ENCODE results near the gene CSHL1.
A peak's percentile ranks its signal among the peaks of the same experiment; 100 is the strongest.
"Not testable (repeated sequence)": the region's sequence is repeated elsewhere in the genome, so short reads cannot be mapped to it uniquely, and the experiment has no call there.

Gene CSHL1

DNA sequence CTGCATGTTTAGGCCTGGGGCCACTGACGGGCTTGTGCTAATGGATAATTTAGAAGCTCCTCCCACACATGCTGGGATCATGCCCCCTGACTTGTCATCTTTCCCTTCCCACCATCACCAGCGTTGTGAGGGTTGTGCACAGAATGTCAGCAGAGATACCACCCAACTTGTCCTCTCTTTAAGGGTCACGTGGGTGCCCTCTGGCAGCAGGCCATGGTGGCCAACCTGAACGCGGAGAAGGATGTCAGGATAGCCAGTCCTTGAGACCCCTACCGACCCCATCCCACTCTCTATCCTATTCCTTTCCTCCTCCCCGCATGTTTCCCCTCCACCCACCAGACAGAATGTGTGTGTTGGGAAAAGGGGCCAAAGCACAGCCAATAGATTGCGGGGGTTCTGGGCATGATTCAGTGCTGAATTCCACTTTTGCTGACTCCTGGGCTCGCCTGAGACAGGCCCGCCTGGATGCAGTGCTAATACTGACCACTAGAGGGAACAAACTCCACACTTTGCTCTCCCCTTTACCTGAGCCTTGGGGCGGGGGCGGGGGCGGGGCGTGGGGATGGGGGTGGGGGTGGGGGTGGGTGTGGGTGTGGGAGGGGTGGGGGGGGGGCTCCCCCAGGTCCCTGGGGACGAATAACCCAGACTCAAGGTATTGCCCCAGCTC lies 29.0 kb downstream of the CSHL1 start, which contains the start of gene GH2:
GH2 (minus strand) TSS at position 10 of the 667 bp plus-strand sequence. CDS start 143 bp downstream, outside the sequence.
- peak; percentile 70 for DNase-seq

DNA sequence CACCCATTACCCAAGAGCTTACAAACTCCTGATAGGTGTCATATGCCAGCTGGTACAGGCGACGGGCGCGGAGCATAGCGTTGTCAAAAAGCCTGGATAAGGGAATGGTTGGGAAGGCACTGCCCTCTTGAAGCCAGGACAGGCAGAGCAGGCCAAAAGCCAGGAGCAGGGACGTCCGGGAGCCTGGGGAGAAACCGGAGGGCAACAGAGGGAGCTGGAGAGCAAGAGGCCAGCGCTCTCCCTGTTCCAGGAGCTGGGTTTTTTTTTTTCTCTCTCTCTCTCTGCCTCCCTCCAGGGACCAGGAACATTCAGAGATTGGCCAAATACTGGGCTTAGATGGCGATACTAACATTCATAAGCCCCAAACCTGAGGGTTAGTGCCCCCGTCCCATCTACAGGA lies 29.7 kb downstream of the CSHL1 start:
- not testable (repeated sequence) for DNase-seq

DNA sequence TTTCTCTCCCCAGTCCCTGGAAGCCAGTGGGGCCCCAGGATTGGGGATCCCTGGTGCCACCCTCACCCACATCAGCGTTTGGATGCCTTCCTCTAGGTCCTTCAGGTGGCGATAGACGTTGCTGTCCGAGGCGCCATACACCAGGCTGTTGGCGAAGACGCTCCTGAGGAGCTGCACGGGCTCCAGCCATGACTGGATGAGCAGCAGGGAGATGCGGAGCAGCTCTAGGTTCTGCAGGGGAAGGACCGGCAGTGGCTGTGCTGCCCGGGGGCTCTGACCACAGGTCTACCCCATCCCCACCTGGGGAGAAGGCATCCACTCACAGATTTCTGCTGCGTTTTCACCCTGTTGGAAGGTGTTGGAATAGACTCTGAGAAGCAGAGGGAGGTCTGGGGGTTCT lies 30.4 kb downstream of the CSHL1 start:
- DNase-seq = no peak

DNA sequence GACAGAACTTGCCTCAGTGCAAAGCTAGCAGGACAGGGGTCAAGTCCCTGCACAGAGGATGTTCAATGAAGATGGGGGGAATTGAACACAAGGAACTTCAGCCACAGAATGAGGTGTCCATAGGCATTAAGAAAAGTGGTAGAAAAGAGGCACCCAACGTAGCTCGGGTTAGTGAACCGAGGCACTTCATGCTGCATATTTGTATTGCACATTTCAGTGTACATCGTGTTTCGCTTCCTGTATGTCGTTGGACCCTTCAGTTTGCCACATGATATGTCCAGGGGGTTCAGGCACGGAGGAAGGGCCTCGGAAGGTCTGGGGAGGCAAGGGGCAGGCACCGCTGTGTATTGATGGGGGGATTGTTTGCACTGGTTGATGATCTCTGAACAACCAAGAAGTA lies 32.6 kb downstream of the CSHL1 start:
- not testable (repeated sequence) for DNase-seq

DNA sequence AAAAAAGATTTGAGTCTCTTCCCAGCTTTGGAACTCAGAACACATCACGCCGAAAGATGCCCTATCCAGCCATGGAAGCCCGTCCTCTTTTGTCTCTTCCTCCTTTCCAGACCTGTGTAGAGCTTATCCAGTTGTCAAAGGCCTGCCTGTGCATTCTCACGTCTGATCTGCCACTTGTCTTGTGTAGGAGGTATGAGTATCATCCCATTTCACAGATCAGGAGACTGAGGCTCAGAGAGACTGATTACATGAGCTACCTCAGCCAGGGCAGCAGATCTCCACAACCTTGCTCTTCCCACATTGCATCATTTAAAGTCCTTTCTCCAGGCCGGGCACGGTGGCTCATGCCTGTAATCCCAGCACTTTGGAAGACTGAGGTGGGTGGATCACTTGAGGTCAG lies 36.4 kb downstream of the CSHL1 start:
- not testable (repeated sequence) for DNase-seq

DNA sequence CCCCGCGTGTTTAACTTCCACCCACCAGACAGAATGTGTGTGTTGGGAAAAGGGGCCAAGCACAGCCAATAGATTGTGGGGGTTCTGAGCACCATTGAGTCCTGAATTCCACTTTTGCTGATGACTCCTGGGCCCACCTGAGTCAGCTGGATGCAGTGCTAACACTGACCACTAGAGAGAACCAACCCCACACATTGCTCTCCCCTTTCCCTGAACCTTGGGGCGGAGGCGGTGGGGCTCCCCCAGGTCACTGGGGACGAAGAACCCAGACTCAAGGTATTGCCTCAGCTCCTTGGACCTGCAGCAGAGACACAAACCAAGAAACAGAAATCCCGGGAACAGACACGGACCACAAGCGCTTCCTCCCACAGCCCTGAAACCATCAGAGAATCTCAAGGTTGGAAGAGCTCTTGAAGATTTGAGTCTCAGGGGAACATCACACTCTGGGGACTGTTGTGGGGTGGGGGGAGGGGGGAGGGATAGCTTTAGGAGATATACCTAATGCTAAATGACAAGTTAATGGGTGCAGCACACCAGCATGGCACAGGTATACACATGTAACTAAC lies 36.9 kb downstream of the CSHL1 start:
- DNase-seq = not testable (repeated sequence)

DNA sequence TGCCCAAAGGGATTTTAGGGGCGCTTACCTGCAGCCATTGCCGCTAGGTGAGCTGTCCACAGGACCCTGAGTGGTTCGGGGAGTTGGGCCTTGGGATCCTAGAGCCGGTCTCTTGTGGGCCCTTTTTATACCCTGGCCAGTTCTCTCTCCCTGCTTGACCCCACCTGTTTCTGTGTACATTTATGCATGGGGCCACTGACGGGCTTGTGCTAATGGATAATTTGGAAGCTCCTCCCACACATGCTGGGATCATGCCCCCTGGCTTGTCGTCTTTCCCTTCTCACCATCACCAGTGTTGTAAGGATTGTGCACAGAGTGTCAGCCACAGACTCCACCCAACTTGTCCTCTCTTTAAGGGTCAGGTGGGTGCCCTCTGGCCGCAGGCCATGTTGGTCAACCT lies 37.5 kb downstream of the CSHL1 start, which contains the start of gene CSH2:
CSH2 (minus strand) TSS at position 101 of the 400 bp plus-strand sequence; CDS start at position 38, 63 bp downstream.
- DNase-seq = not testable (repeated sequence)

DNA sequence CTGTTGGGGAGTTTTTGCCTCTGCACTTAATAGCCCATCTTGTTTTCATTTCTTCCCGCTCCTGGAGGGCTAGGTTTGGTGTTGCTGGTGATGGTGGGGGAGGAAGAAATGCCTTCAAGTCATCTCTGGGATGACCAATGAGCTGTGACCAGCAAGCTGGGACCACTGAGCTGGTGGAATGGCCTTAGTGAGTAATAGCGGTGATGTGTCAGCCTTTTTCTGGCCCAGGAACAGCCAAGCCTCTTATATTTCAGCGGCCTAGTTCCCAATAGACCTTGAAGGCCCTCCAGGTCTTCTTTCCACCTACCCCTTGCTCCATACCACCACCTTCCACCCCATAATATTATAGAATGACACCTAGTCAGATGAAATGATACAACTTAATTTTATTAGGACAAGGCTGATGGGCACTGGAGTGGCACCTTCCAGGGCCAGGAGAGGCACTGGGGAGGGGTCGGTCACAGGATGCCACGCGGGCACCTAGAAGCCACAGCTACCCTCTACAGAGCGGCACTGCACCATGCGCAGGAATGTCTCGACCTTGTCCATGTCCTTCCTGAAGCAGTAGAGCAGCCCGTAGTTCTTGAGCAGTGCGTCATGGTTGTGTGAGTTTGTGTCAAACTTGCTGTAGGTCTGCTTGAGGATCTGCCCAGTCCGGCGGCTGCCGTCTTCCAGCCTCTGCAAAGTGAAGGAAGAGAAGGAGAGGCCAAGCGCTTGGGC lies 39.3 kb downstream of the CSHL1 start:
- DNase-seq = not testable (repeated sequence)

DNA sequence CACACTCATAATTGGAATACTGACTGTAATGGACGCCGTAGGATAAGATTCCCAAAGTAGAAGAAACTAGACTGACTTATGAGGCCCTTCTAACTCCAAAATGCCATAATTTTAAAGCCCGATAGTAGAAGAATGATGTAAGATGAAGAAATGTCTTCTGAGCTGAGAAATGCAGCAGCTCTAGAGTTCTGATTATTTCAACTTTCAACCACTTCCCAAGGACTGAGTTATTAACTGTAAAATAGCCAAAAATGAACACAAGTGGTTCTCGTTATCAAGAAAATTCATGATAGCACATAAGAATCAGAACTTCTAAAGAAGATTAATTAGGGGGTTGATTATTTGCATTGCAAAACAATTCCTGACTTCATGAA lies 40.8 kb downstream of the CSHL1 start:
- DNase-seq = not testable (repeated sequence)

DNA sequence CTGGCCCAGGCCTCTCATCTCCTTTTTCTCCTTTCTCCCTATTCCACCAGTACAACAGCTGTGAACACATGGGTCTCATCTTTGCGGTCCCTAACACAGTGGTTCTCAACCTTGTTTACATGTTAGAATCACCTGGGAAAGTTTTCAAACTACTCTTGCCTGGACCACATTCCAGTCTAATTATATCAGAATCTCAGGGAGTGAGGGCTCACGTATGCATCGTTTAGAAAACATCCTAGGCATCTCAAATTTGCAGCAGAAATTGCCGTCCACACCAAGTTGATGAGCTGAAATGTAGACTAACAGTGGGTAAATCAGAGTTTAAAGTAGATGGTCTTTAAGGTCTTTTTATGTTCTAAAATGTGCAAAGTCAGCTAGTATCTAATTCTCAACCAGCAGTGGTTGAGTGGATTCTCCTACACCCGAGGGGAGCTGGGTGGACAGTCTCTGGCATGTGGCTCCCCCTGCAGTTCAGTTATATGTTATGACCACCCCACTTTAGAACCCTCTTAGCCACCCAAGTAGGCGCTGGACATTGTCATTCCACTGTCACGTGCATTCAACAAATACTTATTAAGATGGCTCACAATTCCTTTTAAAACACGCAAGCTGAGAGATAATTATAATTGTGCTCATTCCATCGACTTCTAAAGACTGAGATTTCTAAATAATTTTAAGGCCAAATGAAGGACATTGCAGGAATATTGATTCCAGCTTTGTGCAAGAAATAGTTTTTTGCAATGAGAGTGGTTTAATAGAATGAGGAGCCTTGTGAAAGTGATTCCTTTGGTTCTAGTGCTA lies 41.4 kb downstream of the CSHL1 start:
- DNase-seq = not testable (repeated sequence)

DNA sequence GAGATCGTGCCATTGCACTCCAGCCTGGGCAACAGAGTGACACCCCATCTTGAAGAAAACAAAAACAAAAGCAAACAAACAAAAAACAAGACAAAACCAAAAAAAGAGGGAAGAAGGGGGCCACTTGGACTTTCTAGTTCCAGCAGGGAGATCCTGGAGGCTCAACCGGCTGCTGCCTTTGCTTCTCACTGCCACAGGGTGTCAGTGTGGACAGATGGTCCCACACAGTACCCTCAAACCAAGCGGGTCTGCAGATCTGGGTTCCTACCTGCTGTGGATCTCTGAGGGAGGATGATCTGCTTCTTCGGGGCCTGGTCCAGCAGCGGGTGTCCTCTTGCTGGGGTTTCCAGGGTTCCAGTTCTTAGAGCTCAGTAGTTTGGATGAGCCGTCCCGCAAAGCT lies 44.4 kb downstream of the CSHL1 start:
- DNase-seq = not testable (repeated sequence)
